NCI-H146 (cell line): ENCODE results near the gene ZNF382.

Source experiments
- DNase-seq: peaks from one replicate; lab custom pipeline; 2025; lab: John Stamatoyannopoulos, UW

ZNF382 gene

DNA sequence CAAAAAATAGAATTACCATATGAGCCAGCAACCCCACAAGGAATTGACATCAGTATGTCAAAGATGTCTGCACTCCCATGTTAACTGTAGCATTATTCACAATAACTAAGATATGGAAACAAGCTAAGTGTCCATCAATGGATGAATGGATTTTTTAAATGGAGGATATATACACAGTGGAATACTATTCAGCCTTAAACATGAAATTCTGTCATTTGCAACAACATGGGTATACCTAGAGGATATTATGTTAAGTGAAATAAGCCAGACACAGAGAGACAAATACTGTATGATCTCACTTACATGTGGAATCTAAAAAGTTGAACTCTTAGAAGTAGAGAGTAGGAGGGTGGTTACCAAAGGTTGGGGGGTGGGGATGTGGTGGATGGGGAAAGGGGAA, 74.3 kb downstream of the ZNF382 start:
- no peak for DNase-seq
